Gastrocnemius medialis (tissue), 4 donors: ENCODE results near the gene PCDHA6.

Experiments
- CTCF ChIP-seq, 5 experiments: fragments of 450-650 bp in 3 of 5; fragments of 200-600 bp in 2 of 5; sonication (generic) in 2 of 5; IDR thresholded peaks in 4 of 5; conservative IDR thresholded peaks in 1 of 5; 1 replicate in 4 of 5; 2 replicates in 1 of 5; pipeline ENCODE4 v1.5.1; 2016 to 2019; ENCODE audit warnings: antibody characterized with exemption in 5 of 5, mild to moderate bottlenecking in 3 of 5, moderate library complexity in 3 of 5
- POLR2A ChIP-seq, 2 donors: fragments of 450-650 bp; IDR thresholded peaks; one replicate each; pipeline ENCODE4 v1.6.1; 2017; ENCODE audit warnings: antibody characterized with exemption in 2 of 2, mild to moderate bottlenecking in 2 of 2, moderate library complexity in 2 of 2

DNA sequence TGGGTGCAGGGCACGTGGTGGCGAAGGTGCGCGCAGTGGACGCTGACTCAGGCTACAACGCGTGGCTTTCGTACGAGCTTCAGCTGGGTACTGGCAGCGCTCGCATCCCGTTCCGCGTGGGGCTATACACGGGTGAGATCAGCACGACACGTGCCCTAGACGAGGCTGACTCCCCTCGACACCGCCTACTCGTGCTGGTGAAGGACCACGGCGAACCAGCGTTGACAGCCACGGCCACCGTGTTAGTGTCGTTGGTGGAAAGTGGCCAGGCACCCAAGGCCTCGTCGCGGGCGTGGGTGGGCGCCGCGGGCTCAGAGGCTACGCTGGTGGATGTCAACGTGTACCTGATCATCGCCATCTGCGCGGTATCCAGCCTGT, 31.1 kb upstream of the PCDHA6 start:
- TF ChIP-seq CTCF (IDR thresholded peaks at IDR 0.05 in 4 of 5, conservative IDR thresholded peaks at IDR 0.05 in 1 of 5), result no peak
- no peak for TF ChIP-seq POLR2A (IDR thresholded peaks at IDR 0.05)
